ENCODE data around the gene SGCD.

The SGCD gene

GRCh38 chr5:156500755-156501154 lies 173.8 kb downstream of the SGCD start:
- no peaks in the 10 kb centered on the region for H3K36me3 ChIP-seq (ENCODE audit: insufficient read depth, low read length)
- peaks cover 6% of the 10 kb centered on the region; the same call in 1 of the 2 replicates for H3K4me1 ChIP-seq (ENCODE audit: insufficient read depth, low read length)
- no peak overlapping the region for H3K9ac ChIP-seq (ENCODE audit: low read depth, low read length)
- no peaks in the 10 kb centered on the region for H3K9me3 ChIP-seq (ENCODE audit: control insufficient read depth, insufficient read depth, low read length)

DNA sequence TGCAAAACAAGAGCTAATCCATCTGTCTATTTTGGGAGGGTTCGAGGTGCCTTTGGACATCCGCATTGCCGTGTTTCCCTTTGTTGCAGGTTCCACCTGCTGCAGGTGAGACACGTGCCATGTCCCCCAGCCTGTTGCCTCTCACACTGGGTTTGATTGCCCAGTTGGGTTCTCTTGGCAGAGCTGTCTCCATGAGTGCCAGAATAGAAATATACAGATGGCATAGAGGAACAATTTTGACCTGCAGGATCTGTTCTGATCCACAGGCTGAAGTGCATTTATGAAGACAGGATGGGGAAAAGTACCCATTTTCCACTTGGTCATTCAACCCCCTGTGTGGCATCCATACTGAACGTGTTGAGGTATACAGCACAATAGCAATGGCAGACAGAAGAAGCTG lies 178.1 kb downstream of the SGCD start:
- H3K36me3 ChIP-seq (ENCODE audit: insufficient read depth, low read length), result no peaks in the 10 kb centered on the region
- H3K4me1 ChIP-seq (ENCODE audit: insufficient read depth, low read length), result peaks cover 6% of the 10 kb centered on the region; the same call in 1 of the 2 replicates
- no peak overlapping the region for H3K9ac ChIP-seq (ENCODE audit: low read depth, low read length)
- no peaks in the 10 kb centered on the region for H3K9me3 ChIP-seq (ENCODE audit: control insufficient read depth, insufficient read depth, low read length)

DNA sequence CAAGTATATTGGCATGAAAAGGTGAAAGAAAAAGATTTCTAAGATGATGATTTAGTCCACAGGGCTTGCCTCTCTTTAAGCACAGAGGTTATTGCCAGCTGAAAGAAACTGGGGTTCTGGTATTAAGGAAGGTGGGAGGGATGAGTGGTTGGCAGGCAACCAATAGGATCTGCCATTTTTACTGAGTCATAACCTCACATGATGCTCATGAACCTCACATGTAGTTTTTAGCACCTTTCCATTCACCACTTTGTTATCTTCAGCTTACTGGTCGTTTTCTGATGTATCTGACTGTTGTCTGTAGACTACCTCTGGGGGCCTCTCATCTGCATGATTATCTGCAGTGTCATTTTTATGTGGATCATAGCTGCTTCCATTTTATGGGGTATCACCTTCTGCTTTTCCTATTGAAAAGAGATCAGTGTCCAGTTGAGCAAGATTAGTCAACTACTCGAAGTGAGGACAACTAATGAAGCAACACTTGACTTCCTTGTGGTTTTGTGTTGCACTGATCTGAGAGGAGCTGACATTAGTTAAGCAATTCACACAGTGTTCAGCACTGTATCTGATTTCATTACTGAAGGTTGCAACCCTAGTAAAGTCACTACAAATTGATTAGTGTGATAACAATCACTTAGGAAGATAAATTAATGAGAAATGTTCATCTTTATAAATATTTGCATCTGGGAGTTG lies 186.3 kb downstream of the SGCD start:
- Histone ChIP-seq H3K9ac (ENCODE audit: low read depth, low read length) (no peak overlapping the region), H3K4me1 (ENCODE audit: insufficient read depth, low read length) (no peaks in the 10 kb centered on the region), H3K9me3 (ENCODE audit: control insufficient read depth, insufficient read depth, low read length) (no peaks in the 10 kb centered on the region), H3K36me3 (ENCODE audit: insufficient read depth, low read length) (no peaks in the 10 kb centered on the region)

DNA sequence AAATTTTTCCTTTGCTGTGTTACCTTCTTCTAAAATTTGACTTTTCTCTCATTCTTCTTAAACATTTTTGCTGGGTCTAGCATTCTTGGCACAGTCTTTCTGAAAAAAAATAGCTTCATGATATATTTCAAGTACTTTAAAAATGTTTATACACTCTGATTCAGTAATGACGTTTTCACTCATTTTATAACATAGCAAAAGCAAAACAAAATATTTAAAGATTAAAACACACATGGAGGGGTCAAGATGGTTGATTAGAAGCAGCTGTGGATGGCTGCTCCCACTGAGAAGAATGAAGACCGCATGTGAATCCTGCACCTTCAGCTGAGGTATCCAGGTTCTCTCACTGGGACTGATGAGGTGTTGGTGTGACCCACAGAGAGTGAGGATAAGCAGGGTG lies 188.2 kb downstream of the SGCD start:
- Histone ChIP-seq H3K36me3 (ENCODE audit: insufficient read depth, low read length) (no peaks in the 10 kb centered on the region), H3K9me3 (ENCODE audit: control insufficient read depth, insufficient read depth, low read length) (no peaks in the 10 kb centered on the region), H3K9ac (ENCODE audit: low read depth, low read length) (no peak overlapping the region), H3K4me1 (ENCODE audit: insufficient read depth, low read length) (no peaks in the 10 kb centered on the region)

DNA sequence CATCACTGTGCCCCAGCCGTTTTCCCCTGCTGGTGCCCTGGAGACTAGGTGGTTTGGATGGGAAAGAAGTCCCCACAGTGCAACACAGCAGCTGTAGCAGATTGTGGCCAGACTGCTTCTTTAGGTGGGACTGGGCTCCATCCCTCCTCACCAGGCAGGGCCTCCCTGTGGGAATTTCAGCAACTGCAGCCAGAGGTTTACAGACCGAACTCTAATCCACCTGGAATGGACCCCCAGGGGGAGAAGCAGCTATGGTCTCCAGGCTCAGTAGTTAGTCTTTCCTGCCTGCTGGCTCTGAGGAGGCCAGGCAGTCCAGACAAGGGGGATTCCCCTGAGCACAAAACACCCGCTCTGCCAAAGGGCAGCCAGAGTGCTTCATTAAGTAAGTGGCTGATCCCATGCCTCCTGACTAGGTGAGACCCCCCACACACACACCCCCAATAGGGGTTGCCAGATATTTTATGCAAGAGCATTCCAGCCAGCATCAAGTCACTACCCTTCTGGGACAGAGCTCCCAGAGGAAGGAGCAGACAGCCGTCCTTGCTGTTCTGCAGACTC lies 188.9 kb downstream of the SGCD start:
- Histone ChIP-seq H3K4me1 (ENCODE audit: insufficient read depth, low read length) (no peaks in the 10 kb centered on the region), H3K9me3 (ENCODE audit: control insufficient read depth, insufficient read depth, low read length) (no peaks in the 10 kb centered on the region), H3K9ac (ENCODE audit: low read depth, low read length) (no peak overlapping the region), H3K36me3 (ENCODE audit: insufficient read depth, low read length) (no peaks in the 10 kb centered on the region)

GRCh38 chr5:156522651-156523529 lies 195.9 kb downstream of the SGCD start:
- H3K9ac ChIP-seq (ENCODE audit: low read depth, low read length), result no peak overlapping the region
- H3K9me3 ChIP-seq (ENCODE audit: control insufficient read depth, insufficient read depth, low read length), result no peaks in the 10 kb centered on the region
- no peaks in the 10 kb centered on the region for H3K36me3 ChIP-seq (ENCODE audit: insufficient read depth, low read length)
- no peaks in the 10 kb centered on the region for H3K4me1 ChIP-seq (ENCODE audit: insufficient read depth, low read length)

GRCh38 chr5:156523607-156524006 lies 196.6 kb downstream of the SGCD start:
- Histone ChIP-seq H3K4me1 (ENCODE audit: insufficient read depth, low read length) (no peaks in the 10 kb centered on the region), H3K9ac (ENCODE audit: low read depth, low read length) (no peak overlapping the region), H3K36me3 (ENCODE audit: insufficient read depth, low read length) (no peaks in the 10 kb centered on the region), H3K9me3 (ENCODE audit: control insufficient read depth, insufficient read depth, low read length) (no peaks in the 10 kb centered on the region)

GRCh38 chr5:156526081-156526925 lies 199.3 kb downstream of the SGCD start:
- H3K4me1 ChIP-seq (ENCODE audit: insufficient read depth, low read length), result no peaks in the 10 kb centered on the region
- H3K9ac ChIP-seq (ENCODE audit: low read depth, low read length), result no peak overlapping the region
- no peaks in the 10 kb centered on the region for H3K36me3 ChIP-seq (ENCODE audit: insufficient read depth, low read length)
- H3K9me3 ChIP-seq (ENCODE audit: control insufficient read depth, insufficient read depth, low read length), result no peaks in the 10 kb centered on the region

GRCh38 chr5:156527611-156528010 lies 200.6 kb downstream of the SGCD start:
- no peak overlapping the region for H3K9ac ChIP-seq (ENCODE audit: low read depth, low read length)
- no peaks in the 10 kb centered on the region for H3K9me3 ChIP-seq (ENCODE audit: control insufficient read depth, insufficient read depth, low read length)
- H3K4me1 ChIP-seq (ENCODE audit: insufficient read depth, low read length), result no peaks in the 10 kb centered on the region
- H3K36me3 ChIP-seq (ENCODE audit: insufficient read depth, low read length), result no peaks in the 10 kb centered on the region

- H3K4me1 ChIP-seq (ENCODE audit: insufficient read depth, low read length), result no peaks in the 10 kb centered on the region
- no peaks in the 10 kb centered on the region for H3K36me3 ChIP-seq (ENCODE audit: insufficient read depth, low read length)
- H3K9me3 ChIP-seq (ENCODE audit: control insufficient read depth, insufficient read depth, low read length), result no peaks in the 10 kb centered on the region
- no peak overlapping the region for H3K9ac ChIP-seq (ENCODE audit: low read depth, low read length)
Observed at GRCh38 chr5:156528673-156529072, 201.7 kb downstream of the SGCD start.

- Histone ChIP-seq H3K9me3 (ENCODE audit: control insufficient read depth, insufficient read depth, low read length) (no peaks in the 10 kb centered on the region), H3K9ac (ENCODE audit: low read depth, low read length) (no peak overlapping the region), H3K4me1 (ENCODE audit: insufficient read depth, low read length) (no peaks in the 10 kb centered on the region), H3K36me3 (ENCODE audit: insufficient read depth, low read length) (no peaks in the 10 kb centered on the region)
Observed at GRCh38 chr5:156529892-156530291, 202.9 kb downstream of the SGCD start.

GRCh38 chr5:156531199-156531598 lies 204.2 kb downstream of the SGCD start:
- Histone ChIP-seq H3K9ac (ENCODE audit: low read depth, low read length) (no peak overlapping the region), H3K4me1 (ENCODE audit: insufficient read depth, low read length) (no peaks in the 10 kb centered on the region), H3K36me3 (ENCODE audit: insufficient read depth, low read length) (no peaks in the 10 kb centered on the region)

GRCh38 chr5:156532921-156533320 lies 206.0 kb downstream of the SGCD start:
- H3K36me3 ChIP-seq (ENCODE audit: insufficient read depth, low read length), result no peaks in the 10 kb centered on the region
- no peak overlapping the region for H3K9ac ChIP-seq (ENCODE audit: low read depth, low read length)
- H3K9me3 ChIP-seq (ENCODE audit: control insufficient read depth, insufficient read depth, low read length), result no peaks in the 10 kb centered on the region
- H3K4me1 ChIP-seq (ENCODE audit: insufficient read depth, low read length), result no peaks in the 10 kb centered on the region

More at GRCh38 chr5:156531199-156531598, 204.2 kb downstream of the SGCD start:
- H3K9me3 ChIP-seq (ENCODE audit: control insufficient read depth, insufficient read depth, low read length), result no peaks in the 10 kb centered on the region

DNA sequence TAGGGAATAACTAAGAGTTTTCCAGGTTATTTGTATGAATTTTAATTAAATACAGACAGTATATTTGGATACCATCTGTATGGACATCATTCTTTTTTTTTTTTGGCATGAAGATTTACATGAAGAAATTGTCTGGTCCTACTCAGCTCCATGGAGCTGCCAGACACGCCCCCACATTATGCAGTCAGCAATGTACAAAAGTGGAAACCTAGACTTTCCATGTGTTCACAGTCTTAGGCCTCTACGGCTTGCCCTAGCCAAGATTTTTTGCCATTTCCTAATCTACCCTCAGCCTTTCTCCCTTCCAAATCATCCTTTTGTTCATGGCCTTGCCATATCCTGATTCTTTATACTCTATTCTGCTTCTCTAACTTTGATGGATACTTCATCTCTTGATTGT lies 207.1 kb downstream of the SGCD start:
- Histone ChIP-seq H3K36me3 (ENCODE audit: insufficient read depth, low read length) (no peaks in the 10 kb centered on the region), H3K4me1 (ENCODE audit: insufficient read depth, low read length) (no peaks in the 10 kb centered on the region), H3K9me3 (ENCODE audit: control insufficient read depth, insufficient read depth, low read length) (no peaks in the 10 kb centered on the region), H3K9ac (ENCODE audit: low read depth, low read length) (no peak overlapping the region)
